GM12865 (cell line): ENCODE measurements around the gene B3GAT3.

Source experiments
- DNase-seq: peaks from one replicate; pipeline ENCODE4 v3.0.0; 2010; ENCODE audit warnings: low read depth
- H3K4me3 ChIP-seq: 2 replicates; pipeline ENCODE4 v1.5.1; 2011; ENCODE audit warnings: mild to moderate bottlenecking, low read depth, low read length, control low read depth
- TF ChIP-seq, protein P1 (sequence below): IDR thresholded peaks from 2 replicates; pipeline ENCODE4 v1.5.1; 2011; ENCODE audit warnings: low read length, control low read depth, low read depth, inconsistent platforms; ENCODE audit not compliant: insufficient read depth; ENCODE audit errors: missing control alignments

B3GAT3 gene

GRCh38 chr11:62648967-62649364 lies 27.2 kb upstream of the B3GAT3 start:
- TF ChIP-seq, protein P1, sequence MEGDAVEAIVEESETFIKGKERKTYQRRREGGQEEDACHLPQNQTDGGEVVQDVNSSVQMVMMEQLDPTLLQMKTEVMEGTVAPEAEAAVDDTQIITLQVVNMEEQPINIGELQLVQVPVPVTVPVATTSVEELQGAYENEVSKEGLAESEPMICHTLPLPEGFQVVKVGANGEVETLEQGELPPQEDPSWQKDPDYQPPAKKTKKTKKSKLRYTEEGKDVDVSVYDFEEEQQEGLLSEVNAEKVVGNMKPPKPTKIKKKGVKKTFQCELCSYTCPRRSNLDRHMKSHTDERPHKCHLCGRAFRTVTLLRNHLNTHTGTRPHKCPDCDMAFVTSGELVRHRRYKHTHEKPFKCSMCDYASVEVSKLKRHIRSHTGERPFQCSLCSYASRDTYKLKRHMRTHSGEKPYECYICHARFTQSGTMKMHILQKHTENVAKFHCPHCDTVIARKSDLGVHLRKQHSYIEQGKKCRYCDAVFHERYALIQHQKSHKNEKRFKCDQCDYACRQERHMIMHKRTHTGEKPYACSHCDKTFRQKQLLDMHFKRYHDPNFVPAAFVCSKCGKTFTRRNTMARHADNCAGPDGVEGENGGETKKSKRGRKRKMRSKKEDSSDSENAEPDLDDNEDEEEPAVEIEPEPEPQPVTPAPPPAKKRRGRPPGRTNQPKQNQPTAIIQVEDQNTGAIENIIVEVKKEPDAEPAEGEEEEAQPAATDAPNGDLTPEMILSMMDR = no peak
- H3K4me3 ChIP-seq = no peak overlapping the region
- no peak for DNase-seq

DNA sequence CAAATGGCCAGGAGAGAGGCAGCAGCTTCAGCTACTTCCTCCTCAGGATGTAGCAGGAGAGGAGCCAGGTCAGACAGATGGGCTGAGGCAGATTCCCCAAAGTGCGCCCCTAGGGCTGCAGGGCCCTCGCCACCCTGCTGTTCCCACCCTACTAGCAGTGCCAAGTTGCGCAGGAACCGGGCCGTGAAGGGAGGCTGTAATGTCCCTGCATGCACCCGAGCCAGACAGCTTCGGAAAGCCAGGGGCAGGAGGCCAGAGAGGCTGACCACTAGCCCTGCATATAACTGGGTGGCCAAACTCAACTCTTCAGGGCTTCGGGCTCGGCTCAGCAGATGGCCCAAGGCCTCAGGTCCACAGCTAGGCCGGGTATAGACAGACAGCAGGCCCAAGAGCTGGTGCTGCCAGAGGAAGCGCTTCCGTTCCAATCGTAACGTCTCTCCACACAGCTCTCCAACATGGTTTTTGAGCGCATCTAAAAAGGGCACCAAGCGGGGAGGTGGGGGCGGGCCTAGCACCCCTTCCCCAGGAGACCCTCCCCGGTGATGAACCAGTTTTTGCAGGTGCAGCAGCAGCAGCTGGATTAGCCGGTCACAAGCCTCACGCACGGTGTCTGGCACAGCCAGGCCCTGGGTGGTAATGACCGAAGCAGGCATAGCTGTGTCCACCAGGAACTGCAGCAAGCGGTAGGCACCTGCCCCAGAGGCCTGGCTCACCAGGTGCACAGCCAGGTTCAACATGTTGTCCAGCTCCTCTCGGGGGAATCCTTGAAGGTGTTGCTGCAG lies 26.6 kb upstream of the B3GAT3 start:
- TF ChIP-seq, protein P1 = no peak
- no peak for DNase-seq
- no peak overlapping the region for H3K4me3 ChIP-seq

GRCh38 chr11:62647609-62648005 lies 25.8 kb upstream of the B3GAT3 start:
- no peak overlapping the region for H3K4me3 ChIP-seq
- DNase-seq = no peak
- TF ChIP-seq, protein P1 = no peak

GRCh38 chr11:62646825-62647608 lies 25.2 kb upstream of the B3GAT3 start:
- no peak for DNase-seq
- H3K4me3 ChIP-seq = no peak overlapping the region
- TF ChIP-seq, protein P1 = no peak

DNA sequence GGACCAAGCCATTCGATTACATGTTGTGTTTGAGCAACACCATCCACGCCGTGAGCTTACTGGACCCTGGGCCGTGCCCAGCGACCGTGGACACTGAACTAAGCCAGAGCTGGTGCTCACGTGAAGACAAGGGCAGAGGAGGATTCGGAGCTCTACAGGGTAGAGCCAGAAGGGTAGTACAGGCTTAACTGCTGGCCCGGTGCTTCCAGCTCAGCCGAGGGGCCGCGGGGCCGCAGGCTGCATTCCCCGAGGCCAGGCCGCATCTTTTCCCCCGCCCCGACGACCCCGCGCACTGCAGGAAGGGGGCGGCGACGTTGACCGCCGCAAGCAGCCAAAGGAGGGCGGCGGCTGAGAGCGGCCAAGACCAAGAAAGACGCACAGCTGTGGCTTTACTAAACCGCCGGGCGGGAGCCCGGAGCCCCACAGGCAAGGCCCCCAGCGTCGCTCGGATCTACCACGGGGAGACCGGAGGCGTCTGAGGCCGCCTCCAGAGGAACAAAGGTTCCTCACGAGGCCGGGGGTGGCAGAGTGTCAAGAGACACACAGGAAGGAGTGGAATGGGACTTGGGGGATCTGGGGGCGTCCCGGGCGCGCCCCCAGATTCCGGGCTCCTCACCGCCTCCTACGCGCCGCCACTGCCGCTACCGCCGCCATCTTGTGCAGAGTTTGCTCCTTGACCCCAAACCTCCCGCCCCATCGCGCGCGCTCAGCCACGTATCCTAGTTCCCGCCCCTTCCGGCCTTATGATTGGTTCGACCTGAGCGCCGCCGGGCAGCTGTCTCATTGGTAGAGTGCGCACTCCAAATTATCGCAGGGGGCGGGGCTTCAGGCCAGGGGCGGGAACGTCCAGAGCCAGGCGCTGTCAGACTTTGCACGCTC lies 24.4 kb upstream of the B3GAT3 start, which contains the start of gene GANAB:
Gene GANAB (minus strand): TSS at position 668 of the 879 bp plus-strand sequence. CDS start 14 bp downstream, at position 654.
- TF ChIP-seq, protein P1 = no peak
- peak within 1 kb of the TSS; percentile 98 for H3K4me3 ChIP-seq
- peak; percentile 98 for DNase-seq

- TF ChIP-seq, protein P1 = no peak
- DNase-seq = no peak
- peak overlapping the region; percentile 98 for H3K4me3 ChIP-seq
Observed at GRCh38 chr11:62645671-62645945, 23.8 kb upstream of the B3GAT3 start.
